Thyroid gland (tissue), 4 donors: ENCODE data around the gene RABL6. TPM values are rescaled to one million over a fixed set of nuclear protein-coding genes. Genes with fewer than 3 reads are reported as not detected.

Source experiments
- DNase-seq, 2 donors: peaks; one replicate each; pipeline ENCODE4 v3.0.0-alpha.2; 2019
- H3K27ac ChIP-seq, 3 donors: fragments of 200-600 bp; sonication (generic); 1 replicate in 2 of 3; 2 replicates in 1 of 3; pipeline ENCODE4 v1.5.1; 2016 to 2019; ENCODE audit warnings: mild to moderate bottlenecking in 1 of 3, moderate library complexity in 1 of 3
- H3K27me3 ChIP-seq: fragments of 200-600 bp; sonication (generic); one replicate; pipeline ENCODE4 v1.5.1; 2019
- H3K36me3 ChIP-seq, 2 donors: fragments of 200-600 bp; sonication (generic); one replicate each; pipeline ENCODE4 v1.5.1; 2016 to 2019
- H3K4me1 ChIP-seq, 2 donors: fragments of 200-600 bp; sonication (generic); one replicate each; pipeline ENCODE4 v1.5.1; 2017 to 2019
- H3K4me3 ChIP-seq, 3 donors: fragments of 200-600 bp; sonication (generic); replicated peaks in 1 of 3; 1 replicate in 2 of 3; 2 replicates in 1 of 3; pipeline ENCODE4 v1.5.1; 2016; ENCODE audit warnings: mild to moderate bottlenecking in 1 of 3
- H3K9me3 ChIP-seq: fragments of 200-600 bp; sonication (generic); one replicate; pipeline ENCODE4 v1.5.1; 2017
- POLR2A ChIP-seq, 2 donors: fragments of 450-650 bp; IDR thresholded peaks; one replicate each; pipeline ENCODE4 v1.6.1; 2017; ENCODE audit warnings: antibody characterized with exemption in 2 of 2, mild to moderate bottlenecking in 2 of 2, moderate library complexity in 1 of 2
- WGBS, 2 donors: methylation state at CpG; one replicate each; pipeline ENCODE4 v1.1.5; 2017; 5-methylcytosine and 5-hydroxymethylcytosine counted together
- intact Hi-C: fragments of 100-400 bp; cut with DNase I; formaldehyde crosslinking; loops from one replicate; pipeline ENCODE4 v1.15.1; 2023
- total RNA-seq, 4 donors: library from RNA; depleted of rRNA; stranded (reverse); fragments of >200 nt; gene quantifications; one replicate each; pipeline ENCODE4 v1.2.3, GENCODE V29; 2016
- TF ChIP-seq, protein P1 (sequence below), 6 experiments: fragments of 200-600 bp in 3 of 6; fragments of 450-650 bp in 3 of 6; sonication (generic) in 3 of 6; IDR thresholded peaks; one replicate each; pipeline ENCODE4 v1.5.1; 2016 to 2019; ENCODE audit warnings: antibody characterized with exemption in 6 of 6, mild to moderate bottlenecking in 2 of 6, inconsistent platforms in 1 of 6, moderate library complexity in 1 of 6

The RABL6 gene
- total RNA-seq, 4 donors from 2014 or later: 59.8 to 84.0 (median 62.2) TPM

- WGBS, 2 donors: 98 to 100% methylated on average over 1 to 15 of the region's 22 CpGs
- intact Hi-C loops: no loop called here
- Histone ChIP-seq H3K4me1 (peaks cover 17 to 32% of the 10 kb centered on the region in 2 donors), H3K36me3 (peaks cover 26 to 28% of the 10 kb centered on the region in 2 donors), H3K9me3 (no peaks in the 10 kb centered on the region), H3K4me3 (no peak overlapping the region), H3K27me3 (no peaks in the 10 kb centered on the region), H3K27ac (no peak overlapping the region)
- no peak for DNase-seq
- no peak for TF ChIP-seq POLR2A (IDR thresholded peaks at IDR 0.05)
- TF ChIP-seq, protein P1, sequence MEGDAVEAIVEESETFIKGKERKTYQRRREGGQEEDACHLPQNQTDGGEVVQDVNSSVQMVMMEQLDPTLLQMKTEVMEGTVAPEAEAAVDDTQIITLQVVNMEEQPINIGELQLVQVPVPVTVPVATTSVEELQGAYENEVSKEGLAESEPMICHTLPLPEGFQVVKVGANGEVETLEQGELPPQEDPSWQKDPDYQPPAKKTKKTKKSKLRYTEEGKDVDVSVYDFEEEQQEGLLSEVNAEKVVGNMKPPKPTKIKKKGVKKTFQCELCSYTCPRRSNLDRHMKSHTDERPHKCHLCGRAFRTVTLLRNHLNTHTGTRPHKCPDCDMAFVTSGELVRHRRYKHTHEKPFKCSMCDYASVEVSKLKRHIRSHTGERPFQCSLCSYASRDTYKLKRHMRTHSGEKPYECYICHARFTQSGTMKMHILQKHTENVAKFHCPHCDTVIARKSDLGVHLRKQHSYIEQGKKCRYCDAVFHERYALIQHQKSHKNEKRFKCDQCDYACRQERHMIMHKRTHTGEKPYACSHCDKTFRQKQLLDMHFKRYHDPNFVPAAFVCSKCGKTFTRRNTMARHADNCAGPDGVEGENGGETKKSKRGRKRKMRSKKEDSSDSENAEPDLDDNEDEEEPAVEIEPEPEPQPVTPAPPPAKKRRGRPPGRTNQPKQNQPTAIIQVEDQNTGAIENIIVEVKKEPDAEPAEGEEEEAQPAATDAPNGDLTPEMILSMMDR (IDR thresholded peaks at IDR 0.05): no peak
These were observed 53.5 kb downstream of the RABL6 start for GRCh38 chr9:136860933-136861873.

- no peak overlapping the region for H3K27ac ChIP-seq
- TF ChIP-seq, protein P1 (IDR thresholded peaks at IDR 0.05): no peak
- no peak for TF ChIP-seq POLR2A (IDR thresholded peaks at IDR 0.05)
- no peak for DNase-seq
- H3K36me3 ChIP-seq: peaks cover 26 to 28% of the 10 kb centered on the region in 2 donors
- H3K4me3 ChIP-seq: no peak overlapping the region
- 90 to 93% methylated on average over 26 of the region's 26 CpGs for WGBS, 2 donors
- H3K9me3 ChIP-seq: no peaks in the 10 kb centered on the region
- H3K27me3 ChIP-seq: no peaks in the 10 kb centered on the region
- intact Hi-C loops: no loop called here
- H3K4me1 ChIP-seq: peaks cover 20 to 34% of the 10 kb centered on the region in 2 donors
These were observed 54.2 kb downstream of the RABL6 start for GRCh38 chr9:136861874-136862457.

GRCh38 chr9:136862849-136863622, 55.3 kb downstream of the RABL6 start:
- no peak for DNase-seq
- no peaks in the 10 kb centered on the region for H3K27me3 ChIP-seq
- H3K9me3 ChIP-seq: no peaks in the 10 kb centered on the region
- peaks cover 22 to 35% of the 10 kb centered on the region in 2 donors for H3K4me1 ChIP-seq
- H3K27ac ChIP-seq: no peak overlapping the region
- 94 to 95% methylated on average over 21 to 30 of the region's 31 CpGs for WGBS, 2 donors
- intact Hi-C loops: no loop called here
- H3K36me3 ChIP-seq: peaks cover 26 to 28% of the 10 kb centered on the region in 2 donors
- TF ChIP-seq, protein P1 (IDR thresholded peaks at IDR 0.05): no peak
- no peak for TF ChIP-seq POLR2A (IDR thresholded peaks at IDR 0.05)
- H3K4me3 ChIP-seq: no peak overlapping the region

GRCh38 chr9:136863623-136864273, 56.0 kb downstream of the RABL6 start:
- Histone ChIP-seq H3K36me3 (peaks cover 26 to 28% of the 10 kb centered on the region in 2 donors), H3K27ac (no peak overlapping the region), H3K9me3 (no peaks in the 10 kb centered on the region), H3K27me3 (no peaks in the 10 kb centered on the region), H3K4me3 (no peak overlapping the region), H3K4me1 (peaks cover 21 to 31% of the 10 kb centered on the region in 2 donors)
- TF ChIP-seq POLR2A (IDR thresholded peaks at IDR 0.05): no peak
- TF ChIP-seq, protein P1 (IDR thresholded peaks at IDR 0.05): no peak
- WGBS, 2 donors: 97 to 100% methylated on average over 6 to 12 of the region's 12 CpGs
- DNase-seq: no peak
- intact Hi-C loops: no loop called here
